GM12878 (cell line): ENCODE data around the gene SLC38A2. TPM values are rescaled to one million over a fixed set of nuclear protein-coding genes. Genes with fewer than 3 reads are reported as not detected.

Experiments used
- ATF2 ChIP-seq: IDR thresholded peaks from 2 replicates; pipeline ENCODE4 v1.6.1; 2012; ENCODE audit warnings: low read length, inconsistent platforms
- BMI1 ChIP-seq: fragments of 450-650 bp; IDR thresholded peaks from 2 replicates; pipeline ENCODE4 v1.6.1; 2016; ENCODE audit warnings: mild to moderate bottlenecking, moderate library complexity, borderline replicate concordance
- CBX5 ChIP-seq: sonication (generic); IDR thresholded peaks from 2 replicates; pipeline ENCODE4 v1.6.1; 2016; ENCODE audit warnings: low read depth, moderate library complexity, mild to moderate bottlenecking, inconsistent platforms
- CREB1 ChIP-seq: IDR thresholded peaks from 2 replicates; pipeline ENCODE4 v1.6.1; 2012; ENCODE audit warnings: low read depth, mild to moderate bottlenecking, inconsistent platforms
- FOXM1 ChIP-seq: IDR thresholded peaks from 2 replicates; pipeline ENCODE4 v1.6.1; 2012; ENCODE audit warnings: low read depth, mild to moderate bottlenecking, inconsistent platforms, low read length, moderate library complexity
- IKZF1 ChIP-seq: fragments of 450-650 bp; conservative IDR thresholded peaks from 2 replicates; pipeline ENCODE4 v1.6.1; 2017; ENCODE audit warnings: antibody characterized with exemption, mild to moderate bottlenecking
- LARP7 ChIP-seq: fragments of 450-650 bp; IDR thresholded peaks from 2 replicates; pipeline ENCODE4 v1.6.1; 2017; ENCODE audit warnings: mild to moderate bottlenecking
- MLLT1 ChIP-seq: fragments of 450-650 bp; IDR thresholded peaks from 2 replicates; pipeline ENCODE4 v1.6.1; 2016; ENCODE audit warnings: mild to moderate bottlenecking
- MTA2 ChIP-seq: fragments of 450-650 bp; IDR thresholded peaks from 2 replicates; pipeline ENCODE4 v1.6.1; 2016; ENCODE audit warnings: low read depth, mild to moderate bottlenecking, moderate library complexity
- MTA3 ChIP-seq: IDR thresholded peaks from 2 replicates; pipeline ENCODE4 v1.6.1; 2012; ENCODE audit warnings: low read length, inconsistent platforms, borderline replicate concordance
- MXI1 ChIP-seq: fragments of 150-350 bp; IDR thresholded peaks from 2 replicates; pipeline ENCODE4 v1.6.1; 2011; ENCODE audit warnings: low read depth, mild to moderate bottlenecking, inconsistent platforms, low read length, improper control_type of control experiment
- NBN ChIP-seq: fragments of 450-650 bp; IDR thresholded peaks from 2 replicates; pipeline ENCODE4 v1.6.1; 2016
- NFIC ChIP-seq: IDR thresholded peaks from 2 replicates; pipeline ENCODE4 v1.6.1; 2012; ENCODE audit warnings: low read depth, mild to moderate bottlenecking, inconsistent platforms, low read length, moderate library complexity
- NR2F1 ChIP-seq: fragments of 450-650 bp; conservative IDR thresholded peaks from 2 replicates; pipeline ENCODE4 v1.6.1; 2017; ENCODE audit warnings: mild to moderate bottlenecking
- PAX5 ChIP-seq: IDR thresholded peaks from 2 replicates; pipeline ENCODE4 v1.6.1; 2011; ENCODE audit warnings: low read depth, low read length, borderline replicate concordance
- PKNOX1 ChIP-seq: fragments of 450-650 bp; IDR thresholded peaks from 2 replicates; pipeline ENCODE4 v1.6.1; 2016; ENCODE audit warnings: mild to moderate bottlenecking
- POLR2A ChIP-seq: IDR thresholded peaks from 2 replicates; pipeline ENCODE4 v1.6.1; 2011; ENCODE audit warnings: low read depth, mild to moderate bottlenecking, low read length
- POU2F2 ChIP-seq: IDR thresholded peaks from 3 replicates; pipeline ENCODE4 v1.6.1; 2011; ENCODE audit warnings: low read depth, mild to moderate bottlenecking, low read length, borderline replicate concordance
- SMAD1 ChIP-seq: fragments of 450-650 bp; IDR thresholded peaks from 2 replicates; pipeline ENCODE4 v1.6.1; 2018; ENCODE audit warnings: mild to moderate bottlenecking, low read depth; ENCODE audit not compliant: partially characterized antibody
- TARDBP ChIP-seq: IDR thresholded peaks from 2 replicates; pipeline ENCODE4 v1.6.1; 2016; ENCODE audit warnings: borderline replicate concordance
- ZBTB40 ChIP-seq: fragments of 450-650 bp; IDR thresholded peaks from 2 replicates; pipeline ENCODE4 v1.6.1; 2016; ENCODE audit warnings: mild to moderate bottlenecking, moderate library complexity, borderline replicate concordance
- ZNF384 ChIP-seq: IDR thresholded peaks from 2 replicates; pipeline ENCODE4 v1.6.1; 2012; ENCODE audit warnings: low read depth, mild to moderate bottlenecking, low read length, improper control_type of control experiment, borderline replicate concordance
- ZZZ3 ChIP-seq: IDR thresholded peaks from 2 replicates; pipeline ENCODE4 v1.6.1; 2011; ENCODE audit warnings: low read depth; ENCODE audit not compliant: control insufficient read depth, insufficient read length
- polyA plus RNA-seq, 11 experiments: library from polyadenylated mRNA; depleted of rRNA in 4 of 11; unstranded in 6 of 11; stranded (reverse) in 5 of 11; fragments of >200 nt; fragmentation: Nextera tagmentation in 4 of 11; fragmentation: Illumina TruSeq in 1 of 11; extraction: Ambion mirVana in 4 of 11; extraction: Trizol in 1 of 11; gene quantifications; 1 replicate in 1 of 11; 2 replicates in 10 of 11; pipeline versions ENCODE4 v1.2.1 to v1.2.3, GENCODE V29; 2011 to 2016; ENCODE audit warnings: inconsistent platforms in 2 of 11, missing spikeins in 2 of 11, low read depth in 1 of 11
- total RNA-seq, 4 experiments: library from RNA; depleted of rRNA in 3 of 4; stranded (reverse); fragments of >200 nt in 3 of 4; fragmentation: Illumina TruSeq in 1 of 4; extraction: Trizol in 1 of 4; gene quantifications; 2 replicates each; pipeline versions ENCODE4 v1.2.1 to v1.2.3, GENCODE V29; 2013 to 2021

The SLC38A2 gene
- total and polyA plus RNA-seq, 10 of the 15 experiments (the other 5 are each of a cell fraction or from before 2014, with no cell fraction given): 36.2 to 118 (median 79.8) TPM

- TF ChIP-seq ZBTB40: peak; percentile 2; the same call in 1 of the 2 replicates
- TF ChIP-seq CBX5: 0 out of 2 replicates have a peak, but pooled peaks have one; percentile 41
- no peak for TF ChIP-seq ZZZ3
- peak; percentile 89 for TF ChIP-seq LARP7
- TF ChIP-seq SMAD1: no peak
- no peak for TF ChIP-seq ZNF384
- no peak for TF ChIP-seq ATF2
- TF ChIP-seq IKZF1: peak; percentile 89
- TF ChIP-seq MTA3: peak; percentile 48; the same call in 1 of the 2 replicates
- peak; percentile 58; the same call in 1 of the 2 replicates for TF ChIP-seq PAX5
- peak; percentile 39; the same call in 1 of the 2 replicates for TF ChIP-seq MXI1
- TF ChIP-seq NBN: peak; percentile 89; the same call in 1 of the 2 replicates
- TF ChIP-seq POU2F2: no peak
- peak; percentile 45; the same call in 1 of the 2 replicates for TF ChIP-seq NR2F1
- peak; percentile 6; the same call in 1 of the 2 replicates for TF ChIP-seq PKNOX1
- 0 out of 2 replicates have a peak, but pooled peaks have one; percentile 19 for TF ChIP-seq BMI1
- peak; percentile 4; the same call in 1 of the 2 replicates for TF ChIP-seq TARDBP
- TF ChIP-seq CREB1: peak; percentile 81
- peak; percentile 67 for TF ChIP-seq MTA2
- TF ChIP-seq NFIC: 0 out of 2 replicates have a peak, but pooled peaks have one; percentile 8
- TF ChIP-seq POLR2A: peak; percentile 74
- no peak for TF ChIP-seq FOXM1
- peak; percentile 81; the same call in 1 of the 2 replicates for TF ChIP-seq MLLT1
Observed at GRCh38 chr12:46383654-46384450, 11.3 kb upstream of the SLC38A2 start (continued).
